ENCODE results near the gene ACMSD. TPM values are rescaled to one million over a fixed set of nuclear protein-coding genes. Genes with fewer than 3 reads are reported as not detected.

ACMSD gene
- total RNA-seq, 1 donor from 2014 or later = not detected

DNA sequence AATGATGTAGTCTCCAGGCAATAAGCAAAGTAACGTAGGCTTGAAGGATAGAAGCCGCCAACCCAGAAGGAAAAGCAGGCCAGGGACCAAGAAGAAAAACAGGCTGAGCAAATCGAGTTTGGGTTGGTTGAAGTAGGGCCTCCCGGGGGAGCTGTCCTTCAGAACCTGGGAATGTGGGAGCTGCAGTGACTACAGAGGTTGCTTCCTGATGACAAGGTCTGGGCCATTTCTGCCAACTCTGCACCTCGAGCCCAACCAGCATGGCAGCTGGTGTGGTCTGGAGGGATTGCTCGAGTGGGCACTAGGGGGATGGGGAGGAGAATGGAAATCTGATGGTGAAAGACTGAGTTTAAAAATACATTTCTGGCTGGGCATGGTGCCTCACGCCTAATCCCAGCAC lies 14.1 kb downstream of the ACMSD start:
- DNase-seq (ENCODE audit: low read depth) = no peak
- Histone ChIP-seq H3K4me3 (ENCODE audit: low read depth, low read length) (no peak overlapping the region), H3K27me3 (ENCODE audit: control insufficient read depth, insufficient read depth, low read length) (no peaks in the 10 kb centered on the region), H3K36me3 (ENCODE audit: control insufficient read depth, insufficient read depth, low read length) (no peaks in the 10 kb centered on the region)
- FAIRE-seq = no peak
- TF ChIP-seq, protein P1, sequence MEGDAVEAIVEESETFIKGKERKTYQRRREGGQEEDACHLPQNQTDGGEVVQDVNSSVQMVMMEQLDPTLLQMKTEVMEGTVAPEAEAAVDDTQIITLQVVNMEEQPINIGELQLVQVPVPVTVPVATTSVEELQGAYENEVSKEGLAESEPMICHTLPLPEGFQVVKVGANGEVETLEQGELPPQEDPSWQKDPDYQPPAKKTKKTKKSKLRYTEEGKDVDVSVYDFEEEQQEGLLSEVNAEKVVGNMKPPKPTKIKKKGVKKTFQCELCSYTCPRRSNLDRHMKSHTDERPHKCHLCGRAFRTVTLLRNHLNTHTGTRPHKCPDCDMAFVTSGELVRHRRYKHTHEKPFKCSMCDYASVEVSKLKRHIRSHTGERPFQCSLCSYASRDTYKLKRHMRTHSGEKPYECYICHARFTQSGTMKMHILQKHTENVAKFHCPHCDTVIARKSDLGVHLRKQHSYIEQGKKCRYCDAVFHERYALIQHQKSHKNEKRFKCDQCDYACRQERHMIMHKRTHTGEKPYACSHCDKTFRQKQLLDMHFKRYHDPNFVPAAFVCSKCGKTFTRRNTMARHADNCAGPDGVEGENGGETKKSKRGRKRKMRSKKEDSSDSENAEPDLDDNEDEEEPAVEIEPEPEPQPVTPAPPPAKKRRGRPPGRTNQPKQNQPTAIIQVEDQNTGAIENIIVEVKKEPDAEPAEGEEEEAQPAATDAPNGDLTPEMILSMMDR (IDR thresholded peaks at IDR 0.05; ENCODE audit: insufficient read depth, low read length, severe bottlenecking) = no peak

DNA sequence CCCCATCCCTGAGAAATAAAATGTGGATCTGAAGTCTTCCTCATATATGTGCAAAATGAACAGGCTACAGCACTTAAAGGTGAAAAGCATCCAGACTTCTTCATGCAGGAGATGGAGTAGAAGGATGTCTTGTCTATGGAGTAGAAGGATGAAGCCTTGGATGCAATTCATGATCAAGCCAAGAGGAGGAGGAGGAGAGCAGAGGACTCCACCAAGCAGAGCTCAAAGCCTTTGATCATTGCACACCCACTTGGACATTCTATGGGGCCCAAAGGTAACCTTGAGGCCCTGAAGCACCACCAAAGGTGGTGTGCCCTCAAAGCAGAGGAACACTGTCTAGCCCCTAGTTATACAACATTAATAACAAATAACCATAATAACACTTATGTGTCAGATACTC lies 17.3 kb downstream of the ACMSD start:
- Histone ChIP-seq H3K4me3 (ENCODE audit: low read depth, low read length) (no peak overlapping the region), H3K27me3 (ENCODE audit: control insufficient read depth, insufficient read depth, low read length) (no peaks in the 10 kb centered on the region), H3K36me3 (ENCODE audit: control insufficient read depth, insufficient read depth, low read length) (no peaks in the 10 kb centered on the region)
- FAIRE-seq (no peak), DNase-seq (ENCODE audit: low read depth) (no peak)
- TF ChIP-seq, protein P1 (IDR thresholded peaks at IDR 0.05; ENCODE audit: insufficient read depth, low read length, severe bottlenecking) = no peak

DNA sequence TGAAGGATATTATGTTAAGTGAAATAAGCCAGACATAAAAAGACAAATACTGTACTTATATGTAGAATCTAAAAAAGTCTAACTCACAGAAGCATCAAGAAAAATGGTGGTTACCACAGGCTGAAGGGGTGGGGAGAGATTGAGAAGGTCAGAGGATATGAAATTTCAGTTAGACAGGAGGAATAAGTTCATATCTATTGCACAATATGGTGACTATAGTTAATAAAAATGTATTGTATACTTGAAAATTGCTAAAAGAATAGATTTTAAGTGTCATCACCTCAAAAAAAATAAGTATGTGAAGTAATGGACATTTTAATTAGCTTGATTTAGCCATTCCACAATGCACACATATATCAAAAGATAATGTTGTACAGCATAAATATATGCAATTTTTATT lies 19.8 kb downstream of the ACMSD start:
- no peak for FAIRE-seq
- H3K4me3 ChIP-seq (ENCODE audit: low read depth, low read length) = no peak overlapping the region
- TF ChIP-seq, protein P1 (IDR thresholded peaks at IDR 0.05; ENCODE audit: insufficient read depth, low read length, severe bottlenecking) = no peak
- no peaks in the 10 kb centered on the region for H3K27me3 ChIP-seq (ENCODE audit: control insufficient read depth, insufficient read depth, low read length)
- DNase-seq (ENCODE audit: low read depth) = no peak
- H3K36me3 ChIP-seq (ENCODE audit: control insufficient read depth, insufficient read depth, low read length) = no peaks in the 10 kb centered on the region

DNA sequence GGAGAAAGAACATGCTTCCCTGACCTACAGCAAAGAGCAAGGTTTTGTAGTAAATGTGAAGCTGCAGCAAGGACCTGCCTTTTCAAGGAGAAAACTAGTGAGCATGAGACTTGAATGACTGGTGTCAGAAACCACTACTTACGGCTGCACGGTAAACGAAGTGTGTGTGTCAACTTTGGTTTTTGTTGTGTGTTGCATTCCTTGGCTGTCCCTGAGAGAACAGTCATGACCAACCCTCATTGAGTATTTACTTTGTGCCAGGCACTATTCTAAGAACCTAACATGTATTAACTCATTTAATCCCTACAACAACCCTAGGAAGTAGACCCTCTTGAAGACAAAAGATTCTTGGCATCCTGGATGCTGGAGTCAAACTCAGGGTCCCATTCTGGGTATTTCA lies 22.8 kb downstream of the ACMSD start:
- DNase-seq (ENCODE audit: low read depth) (peak; percentile 9), FAIRE-seq (no peak)
- TF ChIP-seq, protein P1 (IDR thresholded peaks at IDR 0.05; ENCODE audit: insufficient read depth, low read length, severe bottlenecking) = no peak
- Histone ChIP-seq H3K4me3 (ENCODE audit: low read depth, low read length) (no peak overlapping the region), H3K27me3 (ENCODE audit: control insufficient read depth, insufficient read depth, low read length) (no peaks in the 10 kb centered on the region), H3K36me3 (ENCODE audit: control insufficient read depth, insufficient read depth, low read length) (no peaks in the 10 kb centered on the region)

DNA sequence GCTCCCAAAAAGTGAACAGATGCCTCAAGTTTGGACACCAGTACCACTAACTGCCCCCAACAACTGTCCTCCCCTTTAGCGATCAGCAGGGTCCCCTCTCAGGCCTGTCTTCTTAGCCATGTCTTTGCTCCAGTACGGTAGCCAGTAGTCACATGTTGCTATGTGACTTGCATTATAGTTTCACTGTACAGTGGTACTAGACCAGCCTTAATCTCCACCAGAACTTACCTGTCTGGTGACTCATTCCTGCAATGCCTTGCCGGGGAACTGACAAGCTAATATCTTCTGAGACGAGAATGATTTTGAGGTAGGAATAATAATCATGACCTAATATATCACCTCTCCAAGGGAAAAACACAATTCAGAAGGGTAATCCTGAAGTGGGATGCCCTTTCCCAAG lies 23.7 kb downstream of the ACMSD start:
- FAIRE-seq (no peak), DNase-seq (ENCODE audit: low read depth) (peak; percentile 46)
- no peak overlapping the region for H3K4me3 ChIP-seq (ENCODE audit: low read depth, low read length)
- H3K27me3 ChIP-seq (ENCODE audit: control insufficient read depth, insufficient read depth, low read length) = no peaks in the 10 kb centered on the region
- no peaks in the 10 kb centered on the region for H3K36me3 ChIP-seq (ENCODE audit: control insufficient read depth, insufficient read depth, low read length)
- TF ChIP-seq, protein P1 (IDR thresholded peaks at IDR 0.05; ENCODE audit: insufficient read depth, low read length, severe bottlenecking) = no peak

DNA sequence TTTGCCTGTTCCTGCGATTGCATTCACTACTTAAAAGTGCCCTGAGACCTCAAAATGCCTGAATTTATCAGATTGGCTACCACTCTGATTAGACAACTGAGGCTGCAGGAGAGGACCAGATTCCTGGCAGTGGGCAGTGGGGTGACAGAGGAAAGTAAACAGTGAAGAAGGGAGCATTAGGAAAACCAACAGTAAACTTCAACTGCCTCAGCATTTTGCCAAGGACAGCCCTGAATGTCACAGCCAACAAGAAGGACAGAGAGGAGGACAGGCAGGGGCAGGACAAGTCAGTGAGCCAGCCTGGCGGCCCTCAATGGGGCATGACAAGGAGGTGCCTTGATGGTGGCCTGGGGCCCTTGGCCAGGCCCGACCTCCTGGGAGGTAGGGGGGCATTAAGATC lies 24.3 kb downstream of the ACMSD start:
- FAIRE-seq (no peak), DNase-seq (ENCODE audit: low read depth) (peak; percentile 4)
- TF ChIP-seq, protein P1 (IDR thresholded peaks at IDR 0.05; ENCODE audit: insufficient read depth, low read length, severe bottlenecking) = no peak
- no peaks in the 10 kb centered on the region for H3K27me3 ChIP-seq (ENCODE audit: control insufficient read depth, insufficient read depth, low read length)
- no peak overlapping the region for H3K4me3 ChIP-seq (ENCODE audit: low read depth, low read length)
- no peaks in the 10 kb centered on the region for H3K36me3 ChIP-seq (ENCODE audit: control insufficient read depth, insufficient read depth, low read length)
